Stimulated activated CD8-positive, alpha-beta memory T cell treated with anti-CD3 and anti-CD28 coated beads, Interleukin-7, amount 100 ng/mL, for 48 hours (primary cell): ENCODE measurements around the gene TAF11L13.
"Not testable (repeated sequence)": the region's sequence is repeated elsewhere in the genome, so short reads cannot be mapped to it uniquely, and the experiment has no call there.

Source experiments
- DNase-seq, 2 donors: peaks; one replicate each; pipeline ENCODE4 v3.0.0-alpha.2; 2020; ENCODE audit warnings: low read depth in 1 of 2; ENCODE audit errors: extremely low read depth in 1 of 2

Gene TAF11L13

DNA sequence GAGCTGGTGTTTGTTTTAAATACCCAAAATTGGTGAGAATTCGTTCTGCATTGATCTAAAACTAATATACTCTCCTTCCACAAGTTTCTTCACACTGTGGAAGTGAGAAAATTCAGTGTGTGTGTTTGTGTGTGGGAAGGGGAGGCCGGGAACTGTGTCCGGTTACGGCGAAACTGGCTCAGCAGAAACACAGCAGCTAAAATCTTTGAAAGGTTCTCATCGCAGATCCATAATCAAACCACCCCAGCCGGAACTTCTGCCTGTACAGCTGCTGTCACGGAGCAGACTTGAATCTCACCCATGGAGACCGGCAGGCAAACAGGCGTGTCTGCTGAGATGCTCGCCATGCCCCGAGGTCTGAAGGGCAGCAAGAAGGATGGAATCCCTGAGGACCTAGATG is at the start of gene TAF11L13:
Gene TAF11L13 (plus strand): TSS at position 301 of the 400 bp plus-strand sequence.
- not testable (repeated sequence) for DNase-seq

DNA sequence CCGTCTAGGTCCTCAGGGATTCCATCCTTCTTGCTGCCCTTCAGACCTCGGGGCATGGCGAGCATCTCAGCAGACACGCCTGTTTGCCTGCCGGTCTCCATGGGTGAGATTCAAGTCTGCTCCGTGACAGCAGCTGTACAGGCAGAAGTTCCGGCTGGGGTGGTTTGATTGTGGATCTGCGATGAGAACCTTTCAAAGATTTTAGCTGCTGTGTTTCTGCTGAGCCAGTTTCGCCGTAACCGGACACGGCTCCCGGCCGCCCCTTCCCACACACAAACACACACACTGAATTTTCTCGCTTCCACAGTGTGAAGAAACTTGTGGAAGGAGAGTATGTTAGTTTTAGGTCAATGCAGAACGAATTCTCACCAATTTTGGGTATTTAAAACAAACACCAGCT is 46.2 kb upstream of the TAF11L13 start, which contains the start of gene TAF11L7:
Gene TAF11L7 (minus strand): TSS at position 101 of the 400 bp plus-strand sequence.
- DNase-seq = not testable (repeated sequence)

DNA sequence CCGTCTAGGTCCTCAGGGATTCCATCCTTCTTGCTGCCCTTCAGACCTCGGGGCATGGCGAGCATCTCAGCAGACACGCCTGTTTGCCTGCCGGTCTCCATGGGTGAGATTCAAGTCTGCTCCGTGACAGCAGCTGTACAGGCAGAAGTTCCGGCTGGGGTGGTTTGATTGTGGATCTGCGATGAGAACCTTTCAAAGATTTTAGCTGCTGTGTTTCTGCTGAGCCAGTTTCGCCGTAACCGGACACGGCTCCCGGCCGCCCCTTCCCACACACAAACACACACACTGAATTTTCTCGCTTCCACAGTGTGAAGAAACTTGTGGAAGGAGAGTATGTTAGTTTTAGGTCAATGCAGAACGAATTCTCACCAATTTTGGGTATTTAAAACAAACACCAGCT is 41.0 kb upstream of the TAF11L13 start, which contains the start of gene TAF11L8:
Gene TAF11L8 (minus strand): TSS at position 101 of the 400 bp plus-strand sequence.
- not testable (repeated sequence) for DNase-seq

DNA sequence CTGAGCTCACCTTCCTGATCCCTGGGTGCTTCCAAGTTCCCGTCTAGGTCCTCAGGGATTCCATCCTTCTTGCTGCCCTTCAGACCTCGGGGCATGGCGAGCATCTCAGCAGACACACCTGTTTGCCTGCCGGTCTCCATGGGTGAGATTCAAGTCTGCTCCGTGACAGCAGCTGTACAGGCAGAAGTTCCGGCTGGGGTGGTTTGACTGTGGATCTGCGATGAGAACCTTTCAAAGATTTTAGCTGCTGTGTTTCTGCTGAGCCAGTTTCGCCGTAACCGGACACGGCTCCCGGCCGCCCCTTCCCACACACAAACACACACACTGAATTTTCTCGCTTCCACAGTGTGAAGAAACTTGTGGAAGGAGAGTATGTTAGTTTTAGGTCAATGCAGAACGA is 37.6 kb upstream of the TAF11L13 start, which contains the start of gene TAF11L9:
Gene TAF11L9 (minus strand): TSS at position 140 of the 400 bp plus-strand sequence.
- not testable (repeated sequence) for DNase-seq

DNA sequence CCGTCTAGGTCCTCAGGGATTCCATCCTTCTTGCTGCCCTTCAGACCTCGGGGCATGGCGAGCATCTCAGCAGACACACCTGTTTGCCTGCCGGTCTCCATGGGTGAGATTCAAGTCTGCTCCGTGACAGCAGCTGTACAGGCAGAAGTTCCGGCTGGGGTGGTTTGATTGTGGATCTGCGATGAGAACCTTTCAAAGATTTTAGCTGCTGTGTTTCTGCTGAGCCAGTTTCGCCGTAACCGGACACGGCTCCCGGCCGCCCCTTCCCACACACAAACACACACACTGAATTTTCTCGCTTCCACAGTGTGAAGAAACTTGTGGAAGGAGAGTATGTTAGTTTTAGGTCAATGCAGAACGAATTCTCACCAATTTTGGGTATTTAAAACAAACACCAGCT is 34.2 kb upstream of the TAF11L13 start, which contains the start of gene TAF11L10:
Gene TAF11L10 (minus strand): TSS at position 101 of the 400 bp plus-strand sequence.
- not testable (repeated sequence) for DNase-seq

DNA sequence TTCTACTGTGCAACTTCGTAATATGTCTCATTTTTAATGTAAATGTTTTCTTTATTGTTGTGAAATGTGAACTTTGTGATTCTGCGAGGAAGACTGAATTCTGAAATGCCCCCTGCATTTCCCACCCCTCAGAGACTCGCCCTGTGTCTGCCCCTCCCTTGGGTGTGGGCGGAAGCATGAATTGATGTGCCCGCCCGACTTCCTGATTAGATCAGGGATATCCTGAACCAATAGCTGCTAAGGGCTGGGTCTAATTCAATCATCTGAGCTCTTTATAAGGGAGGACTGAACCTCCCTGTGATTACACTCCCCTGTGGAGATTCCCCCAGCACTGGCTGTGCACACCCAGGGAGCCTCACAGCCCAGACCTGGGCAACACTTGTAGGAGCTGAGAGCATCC is 28.0 kb upstream of the TAF11L13 start, which contains the start of gene TAF11L11:
Gene TAF11L11 (plus strand): TSS at position 304 of the 400 bp plus-strand sequence.
- not testable (repeated sequence) for DNase-seq

DNA sequence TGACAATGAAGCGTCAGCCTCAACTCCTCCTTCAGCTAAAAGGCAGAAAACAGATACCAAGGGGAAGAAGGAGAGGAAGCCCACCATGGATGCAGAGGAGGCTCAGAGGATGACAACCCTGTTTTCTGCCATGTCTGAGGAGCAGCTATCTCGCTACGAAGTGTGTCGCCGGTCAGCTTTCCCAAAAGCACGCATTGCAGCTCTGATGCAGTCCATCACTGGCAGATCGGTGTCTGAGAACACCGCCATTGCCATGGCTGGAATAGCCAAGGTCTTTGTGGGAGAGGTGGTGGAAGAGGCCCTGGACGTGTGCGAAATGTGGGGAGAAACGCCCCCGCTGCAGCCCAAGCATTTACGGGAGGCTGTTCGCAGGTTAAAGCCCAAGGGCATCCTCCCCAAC is 26.9 kb upstream of the TAF11L13 start:
- DNase-seq = no peak

DNA sequence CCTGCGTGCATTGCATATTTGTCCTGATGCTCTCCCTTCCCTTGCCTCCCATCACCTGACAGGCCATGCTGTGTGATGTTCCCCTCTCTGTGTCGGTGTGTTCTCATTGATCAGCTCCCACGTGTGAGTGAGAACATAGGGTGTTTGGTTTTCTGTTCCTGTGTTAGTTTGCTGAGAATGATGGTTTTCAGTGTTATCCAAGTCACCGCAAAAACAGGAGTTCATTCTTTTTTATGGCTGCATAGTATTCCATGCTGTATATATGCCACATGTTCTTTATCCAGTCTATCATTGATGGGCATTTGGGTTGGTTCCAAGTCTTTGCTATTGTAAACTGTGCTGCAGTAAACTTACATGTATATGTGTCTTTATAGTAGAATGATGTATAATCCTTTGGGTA is 24.4 kb upstream of the TAF11L13 start:
- DNase-seq = not testable (repeated sequence)

DNA sequence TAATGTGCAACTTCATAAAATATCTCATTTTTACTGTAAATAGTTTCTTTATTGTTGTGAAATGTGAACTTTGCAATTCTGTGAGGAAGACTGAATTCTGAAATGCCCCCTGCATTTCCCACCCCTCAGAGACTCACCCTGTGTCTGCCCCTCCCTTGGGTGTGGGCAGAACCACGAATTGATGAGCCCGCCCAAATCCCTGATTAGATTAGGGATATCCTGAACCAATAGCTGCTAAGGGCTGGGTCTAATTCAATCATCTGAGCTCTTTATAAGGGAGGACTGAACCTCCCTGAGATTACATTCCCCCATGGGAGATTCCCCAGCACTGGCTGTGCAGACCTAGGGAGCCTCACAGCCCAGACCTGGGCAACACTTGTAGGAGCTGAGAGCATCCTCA is 21.8 kb upstream of the TAF11L13 start, which contains the start of gene TAF11L12:
Gene TAF11L12 (plus strand): TSS at position 301 of the 400 bp plus-strand sequence.
- DNase-seq = not testable (repeated sequence)

DNA sequence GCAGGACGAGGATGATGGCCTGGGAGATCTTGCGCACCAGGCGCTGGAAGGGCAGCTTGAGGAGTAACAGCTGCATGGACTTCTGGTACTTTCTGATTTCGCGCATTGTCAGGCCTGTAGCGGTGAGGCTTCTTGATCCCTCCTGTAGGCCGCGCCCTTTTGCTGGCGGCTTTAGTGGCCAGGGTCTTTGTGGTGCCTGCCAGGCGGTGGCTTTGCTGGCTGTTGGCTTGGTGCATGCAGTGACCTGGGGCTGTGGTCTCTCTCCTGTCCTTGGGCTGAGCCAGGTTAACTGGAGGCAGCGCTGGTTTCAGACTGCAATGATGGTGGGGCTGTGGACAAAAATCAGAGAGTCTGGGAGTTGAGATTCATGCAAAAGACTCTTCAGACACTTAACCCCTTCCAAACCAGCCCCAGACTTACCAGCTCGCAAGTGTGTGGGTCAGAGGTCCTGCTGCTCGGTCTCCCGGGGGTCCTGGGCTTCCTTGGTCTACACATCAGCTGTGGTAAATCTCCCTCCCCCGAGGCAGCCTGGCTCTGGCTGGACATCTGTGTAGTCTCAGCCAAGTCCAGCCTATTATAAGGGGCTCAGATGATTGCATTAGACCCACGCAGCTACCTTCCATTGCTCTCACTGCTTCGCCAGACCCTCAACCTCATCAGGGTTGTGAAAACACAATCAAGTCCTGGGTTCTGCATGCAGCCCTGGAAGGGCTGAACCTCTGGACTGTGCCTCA is 16.8 kb upstream of the TAF11L13 start:
- DNase-seq = no peak

DNA sequence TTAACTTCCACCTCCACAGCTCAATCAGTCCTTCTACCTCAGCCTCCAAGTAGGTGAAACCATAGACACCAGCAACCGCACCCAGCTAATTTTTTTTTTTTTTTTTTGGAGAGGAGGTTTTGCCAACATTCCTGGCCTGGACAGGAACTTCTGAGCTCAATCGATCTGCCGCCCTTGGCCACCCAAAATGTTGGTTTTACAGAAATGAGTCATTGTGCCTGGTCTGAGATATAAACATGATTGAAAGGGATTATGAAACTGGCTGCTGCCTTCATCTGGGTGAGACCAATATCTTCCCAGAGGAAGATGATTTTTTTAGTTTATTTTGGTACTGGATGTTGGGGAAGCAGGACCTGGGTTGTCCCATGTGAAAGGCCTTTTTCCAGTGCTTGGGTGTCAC is 12.5 kb upstream of the TAF11L13 start:
- DNase-seq = no peak

DNA sequence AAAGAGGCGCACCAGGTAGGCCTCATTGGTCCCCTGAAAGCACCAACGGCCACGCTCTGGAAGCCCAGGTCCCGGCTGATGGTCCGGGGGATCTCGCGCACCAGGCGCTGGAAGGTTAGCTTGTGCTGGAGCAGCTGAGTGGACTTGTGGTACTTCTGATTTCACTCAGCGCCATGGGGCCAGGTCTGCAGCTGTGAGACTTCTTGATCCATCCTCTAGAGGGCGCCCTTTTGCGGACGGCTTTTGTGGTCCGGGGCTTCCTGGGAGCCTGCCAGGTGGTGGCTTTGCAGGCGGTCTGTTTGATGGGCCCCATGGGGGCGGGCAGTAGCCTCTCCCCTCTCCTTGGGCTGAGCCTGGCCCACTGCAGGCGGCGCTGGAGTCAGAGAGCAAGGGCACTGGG is 11.3 kb upstream of the TAF11L13 start:
- DNase-seq = no peak

DNA sequence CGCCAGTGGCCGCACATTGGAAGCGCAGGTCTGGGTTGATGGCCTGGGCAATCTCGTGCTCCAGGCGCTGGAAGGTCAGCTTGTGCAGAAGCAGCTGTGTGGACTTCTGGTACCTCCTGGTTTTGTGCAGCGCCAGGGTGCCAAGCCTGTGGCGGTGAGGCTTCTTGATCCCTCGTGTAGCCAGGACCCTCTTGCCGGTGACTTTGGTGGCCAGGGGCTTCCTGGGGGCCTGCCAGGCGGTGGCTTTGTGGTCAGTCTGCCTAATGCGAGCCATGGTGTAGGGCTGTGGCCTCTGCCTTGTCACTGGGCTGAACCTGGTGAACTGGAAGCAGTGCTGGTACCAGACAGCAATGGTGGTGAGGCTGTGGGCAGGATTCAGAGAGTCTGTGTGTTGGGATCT is 6.2 kb upstream of the TAF11L13 start:
- DNase-seq = no peak

DNA sequence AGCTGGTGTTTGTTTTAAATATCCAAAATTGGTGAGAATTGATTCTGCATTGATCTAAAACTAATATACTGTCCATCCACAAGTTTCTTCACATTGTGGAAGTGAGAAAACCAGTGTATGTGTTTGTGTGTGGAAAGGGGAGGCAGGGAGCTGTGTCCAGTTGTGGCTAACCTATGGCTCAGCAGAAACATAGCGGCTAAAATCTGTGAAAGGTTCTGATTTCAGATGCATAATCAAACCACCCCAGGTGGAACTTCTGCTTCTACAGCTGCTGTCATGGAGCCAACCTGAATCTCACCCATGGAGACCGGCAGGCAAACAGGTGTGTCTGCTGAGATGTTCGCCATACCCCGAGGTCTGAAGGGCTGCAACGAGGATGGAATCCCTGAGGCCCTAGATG is 2.3 kb downstream of the TAF11L13 start, which contains the start of gene TAF11L14:
Gene TAF11L14 (plus strand): TSS at position 301 of the 400 bp plus-strand sequence.
- DNase-seq = no peak

DNA sequence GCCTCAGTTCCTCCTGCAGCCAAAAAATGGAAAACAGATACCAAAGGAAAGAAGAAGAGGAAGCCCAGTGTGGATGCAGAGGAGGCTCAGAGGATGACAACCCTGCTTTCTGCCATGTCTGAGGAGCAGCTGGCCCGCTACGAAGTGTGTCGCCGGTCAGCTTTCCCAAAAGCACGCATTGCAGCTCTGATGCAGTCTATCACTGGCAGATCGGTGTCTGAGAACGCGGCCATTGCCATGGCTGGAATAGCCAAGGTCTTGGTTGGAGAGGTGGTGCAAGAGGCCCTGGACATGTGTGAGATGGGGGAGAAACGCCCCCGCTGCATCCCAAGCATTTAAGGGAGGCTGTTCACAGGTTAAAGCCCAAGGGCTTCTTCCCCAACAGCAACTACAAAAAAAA is 17.3 kb downstream of the TAF11L13 start:
- not testable (repeated sequence) for DNase-seq

DNA sequence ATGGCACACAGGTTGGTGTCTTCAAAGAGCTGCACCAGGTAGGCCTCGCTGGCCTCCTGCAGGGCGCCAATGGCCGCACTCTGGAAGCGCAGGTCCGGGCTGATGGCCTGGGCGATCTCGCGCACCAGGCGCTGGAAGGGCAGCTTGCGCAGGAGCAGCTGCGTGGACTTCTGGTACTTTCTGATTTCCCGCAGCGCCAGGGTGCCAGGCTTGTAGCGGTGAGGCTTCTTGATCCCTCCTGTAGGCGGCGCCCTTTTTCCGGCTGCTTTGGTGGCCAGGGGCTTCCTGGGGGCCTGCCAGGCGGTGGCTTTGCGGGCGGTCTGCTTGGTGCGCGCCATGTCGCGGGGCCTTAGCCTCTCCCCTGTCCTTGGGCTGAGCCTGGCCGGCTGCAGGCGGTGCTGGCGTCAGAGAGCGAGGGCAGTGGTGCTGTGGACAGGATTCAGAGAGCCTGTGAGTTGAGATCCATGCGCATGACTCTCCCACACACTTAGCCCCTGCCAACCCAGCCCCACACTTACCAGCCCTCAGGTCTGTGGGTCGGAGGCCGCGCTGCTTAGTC is 23.4 kb downstream of the TAF11L13 start:
- DNase-seq = not testable (repeated sequence)

DNA sequence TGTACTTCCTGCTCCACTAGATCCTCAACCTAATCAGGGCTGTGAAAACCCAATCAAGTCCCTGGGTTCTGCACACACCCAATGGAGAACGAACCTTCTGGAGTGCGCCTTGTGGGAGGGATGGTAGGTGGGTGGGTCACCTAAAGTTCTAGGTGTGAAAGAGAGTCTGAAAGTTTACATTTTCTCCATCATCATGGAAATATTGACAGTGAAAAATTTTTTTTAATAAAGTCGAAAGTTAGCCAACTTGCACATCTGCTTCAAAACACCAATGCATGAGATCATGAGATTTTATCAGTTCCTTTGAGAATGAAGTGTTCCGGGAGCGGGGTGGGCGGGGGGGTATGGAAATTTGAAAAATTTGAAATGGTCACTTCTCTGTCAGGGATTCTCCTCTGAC is 24.0 kb downstream of the TAF11L13 start:
- no peak for DNase-seq

DNA sequence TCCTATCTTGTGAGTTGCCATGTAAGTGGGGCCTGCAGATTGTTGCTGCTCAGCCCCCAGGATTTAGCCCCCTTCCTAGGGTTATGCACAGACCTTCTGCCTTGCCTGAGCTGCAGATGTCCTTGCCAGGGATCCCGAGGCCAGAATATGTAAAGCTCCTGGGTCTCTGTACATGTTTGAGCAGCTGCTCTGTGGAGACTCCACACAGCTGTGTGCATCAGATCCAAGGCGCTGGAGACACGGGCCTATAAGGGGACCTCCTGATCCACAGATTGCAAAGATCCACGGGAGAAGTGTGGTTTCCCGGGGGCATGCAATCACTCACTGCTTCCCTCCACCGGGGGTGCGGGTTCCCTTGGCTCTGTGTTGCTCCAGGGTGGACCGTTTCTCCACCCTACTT is 31.3 kb downstream of the TAF11L13 start:
- DNase-seq = no peak

DNA sequence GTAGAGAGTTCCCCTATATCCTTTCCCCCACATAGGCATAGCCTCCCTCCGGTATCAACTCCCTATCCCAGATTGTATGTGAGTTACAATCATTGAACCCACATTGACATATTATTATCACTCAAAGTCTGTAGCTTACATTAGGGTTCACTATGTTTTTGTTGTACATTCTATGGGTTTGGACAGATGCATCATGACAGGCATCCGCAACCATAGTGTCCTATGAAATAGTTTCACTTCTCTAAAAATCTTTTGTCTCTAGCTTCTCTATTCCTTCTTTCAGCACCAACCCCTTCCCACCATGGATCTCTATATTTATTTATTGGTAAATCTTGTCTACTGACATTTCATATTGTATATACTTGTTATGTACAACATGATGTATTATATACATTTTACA is 33.9 kb downstream of the TAF11L13 start:
- no peak for DNase-seq

DNA sequence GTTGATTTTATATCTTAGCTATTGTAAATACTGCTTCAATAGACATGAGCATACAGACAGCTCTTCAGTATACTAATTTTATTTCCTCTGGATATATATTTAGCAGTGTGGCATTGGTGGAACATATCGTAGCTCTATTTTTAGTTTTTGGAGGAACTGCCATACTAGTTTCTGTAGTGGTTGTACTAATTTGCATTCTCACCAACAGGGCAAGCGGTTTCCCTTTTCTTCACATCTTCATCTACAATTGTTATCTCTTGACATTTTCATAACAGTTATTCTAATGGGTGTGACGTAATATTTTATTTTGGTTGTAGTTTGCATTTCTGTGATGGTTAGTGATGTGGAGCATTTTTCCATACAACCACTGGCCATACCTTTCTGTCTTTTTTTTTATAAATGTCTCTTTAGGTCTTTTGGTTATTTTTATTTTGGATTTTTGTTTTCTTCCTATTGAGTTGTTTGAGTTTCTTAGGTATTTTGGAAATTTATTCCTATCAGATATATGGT is 34.9 kb downstream of the TAF11L13 start:
- no peak for DNase-seq

DNA sequence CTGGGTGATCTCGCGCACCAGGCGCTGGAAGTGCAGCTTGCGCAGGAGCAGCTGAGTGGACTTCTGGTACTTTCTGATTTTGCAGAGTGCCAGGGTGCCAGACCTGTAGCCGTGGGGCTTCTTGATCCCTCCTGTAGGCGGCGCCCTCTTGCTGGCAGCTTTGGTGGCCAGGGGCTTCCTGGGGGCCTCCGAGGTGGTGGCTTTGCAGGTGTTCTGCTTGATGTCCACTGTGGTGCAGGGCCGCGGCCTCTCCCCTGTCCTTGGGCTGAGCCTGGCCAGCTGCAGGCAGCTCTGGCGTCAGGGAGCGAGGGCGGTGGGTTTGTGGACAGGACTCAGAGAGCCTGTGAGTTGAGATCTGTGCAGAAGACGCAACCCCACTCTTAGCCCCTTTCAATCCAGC is 38.5 kb downstream of the TAF11L13 start:
- no peak for DNase-seq
